GM21423 (cell line): ENCODE measurements around the gene POU4F3.

Experiments used
- ATAC-seq: cut with Tn5 transposase; IDR thresholded peaks from one replicate; pipeline ENCODE4 v1.9.1; 2021; ENCODE audit warnings: mild to moderate bottlenecking, moderate library complexity; ENCODE audit not compliant: unreplicated experiment

Gene POU4F3

GRCh38 chr5:146390469-146390868, 51.8 kb downstream of the POU4F3 start:
- ATAC-seq: no peak
